ENCODE data around the gene TSPEAR. TPM values are rescaled to one million over a fixed set of nuclear protein-coding genes. Genes with fewer than 3 reads are reported as not detected.
"Not testable (repeated sequence)": the region's sequence is repeated elsewhere in the genome, so short reads cannot be mapped to it uniquely, and the experiment has no call there.

The TSPEAR gene
- polyA plus RNA-seq, 4 donors = 0.09 to 0.53 (median 0.27) TPM; not detected in 1

DNA sequence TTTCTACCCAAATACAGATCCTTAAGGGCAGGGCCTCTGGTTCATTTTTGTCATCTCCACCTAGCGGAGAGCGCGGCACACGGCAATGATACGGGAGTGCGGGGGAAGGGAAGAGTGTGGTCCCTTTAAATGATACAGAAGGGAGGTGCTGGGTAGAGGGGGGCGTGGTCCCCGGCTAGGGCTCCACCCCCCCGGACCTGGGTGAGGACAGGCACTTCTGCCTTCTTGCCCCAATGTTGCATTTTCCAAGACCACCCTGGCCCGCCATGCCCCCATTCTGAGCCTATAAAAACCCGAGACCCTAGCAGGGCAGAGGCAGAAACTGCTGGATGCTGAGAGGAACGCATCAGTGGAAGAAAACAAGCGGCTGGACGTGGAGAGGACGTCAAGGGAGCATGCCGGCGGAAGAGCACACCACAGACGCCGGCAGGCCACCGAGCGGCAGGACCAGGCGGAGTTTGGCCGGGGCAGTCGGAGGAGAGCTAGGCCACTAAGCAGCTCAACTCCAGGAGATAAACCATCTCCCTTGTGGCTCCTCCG lies 226.0 kb downstream of the TSPEAR start:
- DNase-seq = no peak
- 73 to 82% (median 74%) methylated on average over 25 of the region's 25 CpGs for WGBS, 3 donors
- Histone ChIP-seq H3K9me3 (ENCODE audit: control insufficient read depth in 2 of 2, insufficient read depth in 1 of 2, low read depth in 1 of 2, low read length in 1 of 2) (peaks cover 0 to 9% of the 10 kb centered on the region in 2 donors), H3K36me3 (ENCODE audit: control insufficient read depth in 3 of 3, insufficient read depth in 2 of 3, low read depth in 1 of 3, low read length in 3 of 3) (no peaks in the 10 kb centered on the region), H3K4me1 (ENCODE audit: control insufficient read depth in 3 of 3, insufficient read depth in 2 of 3, low read depth in 1 of 3, low read length in 2 of 3) (peaks cover 0 to 7% (median 0%) of the 10 kb centered on the region in 3 donors), H3K27ac (ENCODE audit: low read depth in 1 of 3, low read length in 2 of 3) (no peak overlapping the region), H3K4me3 (ENCODE audit: low read depth in 1 of 3, low read length in 3 of 3) (no peak overlapping the region), H3K27me3 (ENCODE audit: control insufficient read depth in 3 of 3, insufficient read depth in 3 of 3, low read length in 3 of 3) (peaks cover 0 to 2% (median 0%) of the 10 kb centered on the region in 3 donors)
- FAIRE-seq = no peak

DNA sequence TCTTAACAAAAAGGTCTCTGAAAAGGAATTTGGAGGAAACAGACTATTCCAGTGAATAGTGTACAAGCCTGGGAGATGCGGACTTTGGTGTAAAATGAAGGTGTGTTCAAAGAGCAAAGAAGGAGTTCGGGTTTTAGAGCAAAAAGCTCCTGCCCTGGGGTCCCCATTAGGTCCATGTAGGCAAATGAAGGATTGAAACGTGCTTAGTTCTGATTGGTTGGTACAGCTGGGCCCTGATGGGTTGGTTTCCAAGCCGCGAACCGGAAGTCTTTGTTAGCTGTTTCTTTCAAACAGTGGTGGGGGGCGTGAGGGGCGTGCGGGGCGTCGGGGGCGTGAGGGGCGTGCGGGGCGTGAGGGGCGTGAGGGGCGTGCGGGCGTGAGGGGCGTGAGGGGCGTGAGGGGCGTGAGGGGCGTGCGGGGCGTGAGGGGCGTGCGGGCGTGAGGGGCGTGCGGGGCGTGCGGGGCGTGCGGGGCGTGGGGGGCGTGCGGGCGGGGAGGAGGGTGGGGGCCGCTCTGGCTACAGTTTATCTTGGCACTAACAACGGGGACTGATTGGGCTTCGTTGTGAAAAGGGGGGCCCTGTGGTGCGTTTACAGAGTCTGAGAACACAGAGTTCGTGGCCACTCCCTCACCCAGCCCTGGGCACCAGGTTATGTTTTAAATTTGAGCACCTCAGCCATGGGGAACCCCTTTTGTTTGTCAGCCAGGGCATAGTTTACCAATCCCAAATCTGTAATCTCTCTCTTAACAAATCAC lies 226.7 kb downstream of the TSPEAR start:
- Histone ChIP-seq H3K4me3 (ENCODE audit: low read depth in 1 of 3, low read length in 3 of 3) (no peak overlapping the region), H3K4me1 (ENCODE audit: control insufficient read depth in 3 of 3, insufficient read depth in 2 of 3, low read depth in 1 of 3, low read length in 2 of 3) (peaks cover 0 to 7% (median 0%) of the 10 kb centered on the region in 3 donors), H3K9me3 (ENCODE audit: control insufficient read depth in 2 of 2, insufficient read depth in 1 of 2, low read depth in 1 of 2, low read length in 1 of 2) (peaks cover 0 to 9% of the 10 kb centered on the region in 2 donors), H3K27me3 (ENCODE audit: control insufficient read depth in 3 of 3, insufficient read depth in 3 of 3, low read length in 3 of 3) (peaks cover 0 to 2% (median 0%) of the 10 kb centered on the region in 3 donors), H3K36me3 (ENCODE audit: control insufficient read depth in 3 of 3, insufficient read depth in 2 of 3, low read depth in 1 of 3, low read length in 3 of 3) (no peaks in the 10 kb centered on the region), H3K27ac (ENCODE audit: low read depth in 1 of 3, low read length in 2 of 3) (no peak overlapping the region)
- no peak for FAIRE-seq
- WGBS, 3 donors = 64 to 84% (median 67%) methylated on average over 18 to 43 of the region's 43 CpGs
- DNase-seq = no peak

DNA sequence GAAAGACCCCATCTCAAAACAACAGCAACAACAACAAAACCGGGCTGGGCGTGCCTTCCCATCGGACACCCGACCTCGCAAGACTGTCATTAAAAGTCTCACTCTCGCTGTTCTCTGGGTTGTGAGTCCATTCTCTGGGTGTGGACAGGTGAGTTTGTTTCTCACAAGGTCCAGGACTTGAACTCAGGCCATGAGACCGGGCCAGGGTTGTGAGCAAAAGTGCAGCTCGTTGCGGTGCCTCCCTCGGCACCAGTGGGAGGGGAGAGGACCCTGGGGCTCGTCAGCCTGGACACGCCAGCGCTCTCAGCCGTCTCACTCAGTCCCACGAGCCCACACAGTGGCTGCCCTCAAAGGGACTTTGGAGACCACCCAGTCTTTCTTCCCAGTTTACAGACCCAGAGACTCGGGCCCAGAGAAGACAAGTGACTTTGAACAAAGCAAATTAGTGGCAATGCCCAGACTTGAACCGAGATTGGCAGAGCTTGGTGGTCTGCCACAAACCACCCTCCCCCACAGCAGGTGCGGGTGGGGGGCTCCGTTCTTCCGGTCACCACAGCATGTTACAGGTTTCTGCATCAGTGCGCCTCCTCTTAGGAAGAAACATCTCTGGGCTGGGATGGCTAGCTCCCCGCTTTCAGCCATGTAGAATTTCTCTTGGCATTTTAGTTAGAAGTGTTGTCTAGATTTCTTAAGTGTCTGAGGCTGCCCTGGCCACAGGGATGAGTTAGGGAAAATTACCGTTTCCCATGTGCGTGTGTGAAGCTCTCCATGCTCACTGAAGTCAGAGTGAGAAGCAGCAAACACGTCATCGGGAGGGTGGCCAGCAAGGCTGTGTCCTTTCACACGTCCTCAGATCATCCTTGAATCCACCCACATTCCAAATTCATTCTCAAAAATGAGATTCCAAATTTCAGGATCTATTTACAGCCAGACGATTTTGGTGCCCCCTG lies 227.8 kb downstream of the TSPEAR start:
- Histone ChIP-seq H3K4me1 (ENCODE audit: control insufficient read depth in 3 of 3, insufficient read depth in 2 of 3, low read depth in 1 of 3, low read length in 2 of 3) (peaks cover 0 to 7% (median 0%) of the 10 kb centered on the region in 3 donors), H3K9me3 (ENCODE audit: control insufficient read depth in 2 of 2, insufficient read depth in 1 of 2, low read depth in 1 of 2, low read length in 1 of 2) (peaks cover 0 to 8% of the 10 kb centered on the region in 2 donors), H3K27me3 (ENCODE audit: control insufficient read depth in 3 of 3, insufficient read depth in 3 of 3, low read length in 3 of 3) (peaks cover 0 to 2% (median 0%) of the 10 kb centered on the region in 3 donors), H3K27ac (ENCODE audit: low read depth in 1 of 3, low read length in 2 of 3) (no peak overlapping the region), H3K4me3 (ENCODE audit: low read depth in 1 of 3, low read length in 3 of 3) (no peak overlapping the region), H3K36me3 (ENCODE audit: control insufficient read depth in 3 of 3, insufficient read depth in 2 of 3, low read depth in 1 of 3, low read length in 3 of 3) (no peaks in the 10 kb centered on the region)
- DNase-seq (no peak), FAIRE-seq (no peak)
- WGBS, 3 donors = 80 to 86% (median 84%) methylated on average over 28 of the region's 28 CpGs

DNA sequence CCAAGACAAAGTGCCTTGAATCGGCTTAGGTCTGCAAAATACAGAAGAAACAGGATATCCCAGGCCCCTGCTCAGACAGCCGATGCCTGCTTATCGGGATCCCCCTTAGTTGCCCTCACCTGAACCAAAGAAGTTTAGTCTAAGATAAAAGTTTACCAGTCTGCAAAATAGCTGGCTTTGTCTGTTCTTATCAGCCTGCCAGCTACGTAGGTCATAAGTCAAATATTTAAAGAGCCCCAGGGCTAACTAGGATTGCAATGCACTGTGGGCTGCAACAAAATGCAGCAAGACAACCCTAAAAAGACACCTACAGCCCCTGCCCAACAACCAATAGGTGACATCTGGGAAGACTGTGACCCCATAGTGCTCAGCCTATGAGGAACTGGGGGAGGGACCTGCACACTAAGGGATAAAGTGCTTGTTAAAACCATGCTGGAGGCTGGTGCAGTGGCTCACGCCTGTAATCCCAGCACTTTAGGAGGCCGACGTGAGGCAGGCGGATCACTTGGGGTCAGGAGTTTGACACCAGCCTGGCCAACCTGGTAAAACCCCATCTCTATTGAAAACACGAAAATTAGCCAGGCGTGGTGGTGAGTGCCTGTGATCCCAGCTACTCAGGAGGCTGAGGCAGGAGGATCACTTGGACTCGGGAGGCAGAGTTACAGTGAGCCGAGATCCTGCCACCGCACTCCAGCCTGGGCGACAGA lies 228.6 kb downstream of the TSPEAR start:
- WGBS, 3 donors = 35 to 71% (median 45%) methylated on average over 14 of the region's 14 CpGs
- Histone ChIP-seq H3K9me3 (ENCODE audit: control insufficient read depth in 2 of 2, insufficient read depth in 1 of 2, low read depth in 1 of 2, low read length in 1 of 2) (peaks cover 0 to under 1% of the 10 kb centered on the region in 2 donors), H3K27me3 (ENCODE audit: control insufficient read depth in 3 of 3, insufficient read depth in 3 of 3, low read length in 3 of 3) (peaks cover 0 to 2% (median 0%) of the 10 kb centered on the region in 3 donors), H3K27ac (ENCODE audit: low read depth in 1 of 3, low read length in 2 of 3) (no peak overlapping the region), H3K4me1 (ENCODE audit: control insufficient read depth in 3 of 3, insufficient read depth in 2 of 3, low read depth in 1 of 3, low read length in 2 of 3) (peaks cover 0 to 7% (median 0%) of the 10 kb centered on the region in 3 donors), H3K36me3 (ENCODE audit: control insufficient read depth in 3 of 3, insufficient read depth in 2 of 3, low read depth in 1 of 3, low read length in 3 of 3) (peaks cover 0 to 1% (median 0%) of the 10 kb centered on the region in 3 donors), H3K4me3 (ENCODE audit: low read depth in 1 of 3, low read length in 3 of 3) (no peak overlapping the region)
- FAIRE-seq (no peak), DNase-seq (peak in 1 of 2 donors; percentile 34)

DNA sequence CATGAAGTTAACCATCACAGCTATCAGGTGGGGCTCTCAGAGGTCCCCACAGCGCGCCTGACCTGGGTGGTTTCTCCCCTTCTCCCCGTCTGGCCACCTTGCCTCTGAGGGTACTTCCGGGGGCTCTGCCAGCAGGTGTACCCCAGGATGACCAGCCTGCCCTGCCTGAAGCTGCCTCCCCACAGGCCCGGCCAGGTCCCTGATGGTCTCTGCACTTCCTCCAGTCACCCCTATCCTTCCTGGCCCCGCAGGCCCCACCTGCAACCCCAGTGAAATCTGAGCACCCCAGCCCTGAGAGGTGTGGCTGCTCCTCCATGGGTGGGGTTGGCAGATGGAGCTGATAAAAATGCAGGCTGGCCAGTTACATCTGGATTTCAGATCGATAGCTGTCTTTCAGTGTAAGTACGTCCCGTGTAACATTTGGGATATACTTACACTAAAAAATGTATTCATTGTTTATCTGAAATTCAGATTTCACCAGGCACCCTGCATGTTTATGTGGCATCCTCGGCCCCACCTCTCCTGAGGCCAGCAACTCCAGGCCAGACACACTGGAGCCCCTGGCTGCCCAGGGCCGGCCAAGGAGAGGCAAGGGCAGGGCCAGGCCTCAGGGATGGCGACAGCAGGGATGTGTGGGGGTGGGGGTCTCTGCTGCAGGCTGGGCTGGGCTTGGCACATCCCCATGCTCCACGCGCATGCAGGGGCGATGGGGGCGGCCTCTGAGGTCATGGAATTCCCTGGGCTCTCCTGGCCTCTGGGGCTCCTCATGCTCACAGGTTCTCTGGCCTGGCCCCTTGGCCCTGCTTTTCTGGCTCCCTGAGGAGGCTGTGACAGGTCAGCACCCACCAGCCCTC lies 230.9 kb downstream of the TSPEAR start:
- Histone ChIP-seq H3K4me3 (ENCODE audit: low read depth in 1 of 3, low read length in 3 of 3) (no peak overlapping the region), H3K36me3 (ENCODE audit: control insufficient read depth in 3 of 3, insufficient read depth in 2 of 3, low read depth in 1 of 3, low read length in 3 of 3) (peaks cover 0 to 4% (median 0%) of the 10 kb centered on the region in 3 donors), H3K4me1 (ENCODE audit: control insufficient read depth in 3 of 3, insufficient read depth in 2 of 3, low read depth in 1 of 3, low read length in 2 of 3) (peaks cover 0 to 7% (median 0%) of the 10 kb centered on the region in 3 donors), H3K27ac (ENCODE audit: low read depth in 1 of 3, low read length in 2 of 3) (no peak overlapping the region), H3K9me3 (ENCODE audit: control insufficient read depth in 2 of 2, insufficient read depth in 1 of 2, low read depth in 1 of 2, low read length in 1 of 2) (no peaks in the 10 kb centered on the region), H3K27me3 (ENCODE audit: control insufficient read depth in 3 of 3, insufficient read depth in 3 of 3, low read length in 3 of 3) (peaks cover 0 to under 1% (median 0%) of the 10 kb centered on the region in 3 donors)
- WGBS, 3 donors = 78 to 80% (median 78%) methylated on average over 14 to 16 of the region's 16 CpGs
- FAIRE-seq (no peak), DNase-seq (no peak)

DNA sequence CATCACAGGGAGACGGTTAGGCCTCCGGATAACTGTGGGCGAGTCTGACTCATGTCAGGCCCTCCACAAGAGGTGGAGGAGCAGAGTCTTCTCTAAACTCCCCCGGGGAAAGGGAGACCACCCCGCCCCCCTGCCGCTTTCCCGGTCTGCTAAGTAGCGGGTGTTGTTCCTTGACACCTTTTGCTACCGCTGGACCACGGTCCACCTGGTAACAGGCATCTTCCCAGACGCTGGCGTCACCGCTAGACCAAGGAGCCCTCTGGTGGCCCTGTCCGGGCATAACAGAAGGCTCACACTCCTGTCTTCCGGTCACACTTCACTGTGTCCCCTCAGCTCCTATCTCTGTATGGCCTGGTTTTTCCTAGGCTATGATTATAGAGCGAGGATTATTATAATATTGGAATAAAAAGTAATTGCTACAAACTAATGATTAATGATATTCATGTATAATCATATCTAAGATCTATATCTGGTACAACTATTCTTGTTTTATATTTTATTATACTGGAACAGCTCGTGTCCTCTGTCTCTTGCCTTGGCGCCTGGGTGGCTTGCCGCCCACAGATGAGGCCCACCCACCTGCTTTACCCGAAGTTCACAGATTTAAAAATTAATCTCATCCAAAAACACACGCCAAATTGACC lies 231.7 kb downstream of the TSPEAR start:
- H3K36me3 ChIP-seq (ENCODE audit: control insufficient read depth in 3 of 3, insufficient read depth in 2 of 3, low read depth in 1 of 3, low read length in 3 of 3); H3K4me3 ChIP-seq (ENCODE audit: low read depth in 1 of 3, low read length in 3 of 3); H3K27ac ChIP-seq (ENCODE audit: low read depth in 1 of 3, low read length in 2 of 3); H3K9me3 ChIP-seq (ENCODE audit: control insufficient read depth in 2 of 2, insufficient read depth in 1 of 2, low read depth in 1 of 2, low read length in 1 of 2); H3K27me3 ChIP-seq (ENCODE audit: control insufficient read depth in 3 of 3, insufficient read depth in 3 of 3, low read length in 3 of 3); H3K4me1 ChIP-seq (ENCODE audit: control insufficient read depth in 3 of 3, insufficient read depth in 2 of 3, low read depth in 1 of 3, low read length in 2 of 3); FAIRE-seq: not testable (repeated sequence)
- 40 to 54% (median 45%) methylated on average over 21 of the region's 21 CpGs for WGBS, 3 donors
- peak in 1 of 2 donors; percentile 32 for DNase-seq

DNA sequence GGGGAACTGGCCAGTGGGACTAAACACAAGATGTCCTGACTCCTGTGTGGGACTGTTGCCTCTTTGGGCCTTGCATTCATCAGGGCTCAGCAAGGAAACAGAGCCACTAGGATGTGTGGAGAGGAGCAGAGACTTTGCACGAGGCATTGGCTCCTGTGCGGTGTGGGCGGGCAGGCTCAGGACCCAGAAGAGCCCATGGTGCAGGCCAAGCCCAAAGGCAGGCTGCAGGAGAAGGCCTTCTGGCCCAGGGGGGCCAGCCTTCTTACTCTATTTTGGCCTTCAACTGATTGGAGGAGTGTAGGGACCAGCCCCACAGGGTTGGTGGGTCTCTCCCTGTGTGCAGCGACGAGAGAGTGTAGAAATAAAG lies 232.6 kb downstream of the TSPEAR start:
- no peak for FAIRE-seq
- WGBS, 3 donors = 88 to 89% (median 89%) methylated on average over 5 of the region's 5 CpGs

More for the DNA sequence above, 232.6 kb downstream of the TSPEAR start:
- Histone ChIP-seq H3K9me3 (ENCODE audit: control insufficient read depth in 2 of 2, insufficient read depth in 1 of 2, low read depth in 1 of 2, low read length in 1 of 2) (no peaks in the 10 kb centered on the region), H3K27ac (ENCODE audit: low read depth in 1 of 3, low read length in 2 of 3) (no peak overlapping the region), H3K36me3 (ENCODE audit: control insufficient read depth in 3 of 3, insufficient read depth in 2 of 3, low read depth in 1 of 3, low read length in 3 of 3) (peaks cover 0 to 4% (median 0%) of the 10 kb centered on the region in 3 donors), H3K4me3 (ENCODE audit: low read depth in 1 of 3, low read length in 3 of 3) (no peak overlapping the region), H3K27me3 (ENCODE audit: control insufficient read depth in 3 of 3, insufficient read depth in 3 of 3, low read length in 3 of 3) (no peaks in the 10 kb centered on the region), H3K4me1 (ENCODE audit: control insufficient read depth in 3 of 3, insufficient read depth in 2 of 3, low read depth in 1 of 3, low read length in 2 of 3) (peaks cover 0 to 7% (median 0%) of the 10 kb centered on the region in 3 donors)
- DNase-seq = no peak
